ENCODE measurements around the gene AGMO.

The AGMO gene

GRCh38 chr7:15378494-15379145, 183.2 kb downstream of the AGMO start:
- Mint-ChIP-seq H3K27ac (no peak overlapping the region), H3K4me1 (no peaks in the 10 kb centered on the region)
- ATAC-seq, result no peak

GRCh38 chr7:15376600-15376999, 185.2 kb downstream of the AGMO start:
- ATAC-seq, result no peak
- Mint-ChIP-seq H3K9me3 (peaks cover 16 to 17% of the 10 kb centered on the region in 2 donors), H3K27ac (no peak overlapping the region), H3K4me3 (no peak overlapping the region), H3K27me3 (no peaks in the 10 kb centered on the region), H3K4me1 (no peaks in the 10 kb centered on the region)
- DNase-seq, result no peak

More at GRCh38 chr7:15378494-15379145, 183.2 kb downstream of the AGMO start:
- no peak for DNase-seq
- peaks cover 16 to 17% of the 10 kb centered on the region in 2 donors for H3K9me3 Mint-ChIP-seq
- H3K27me3 Mint-ChIP-seq, result no peaks in the 10 kb centered on the region
- H3K4me3 Mint-ChIP-seq, result no peak overlapping the region

GRCh38 chr7:15370441-15370840, 191.4 kb downstream of the AGMO start:
- H3K27ac Mint-ChIP-seq, result no peak overlapping the region
- ATAC-seq (no peak), DNase-seq (no peak)
- H3K9me3 Mint-ChIP-seq, result peaks cover 8 to 13% of the 10 kb centered on the region in 2 donors
- no peaks in the 10 kb centered on the region for H3K4me1 Mint-ChIP-seq
- no peak overlapping the region for H3K4me3 Mint-ChIP-seq
- no peaks in the 10 kb centered on the region for H3K27me3 Mint-ChIP-seq

DNA sequence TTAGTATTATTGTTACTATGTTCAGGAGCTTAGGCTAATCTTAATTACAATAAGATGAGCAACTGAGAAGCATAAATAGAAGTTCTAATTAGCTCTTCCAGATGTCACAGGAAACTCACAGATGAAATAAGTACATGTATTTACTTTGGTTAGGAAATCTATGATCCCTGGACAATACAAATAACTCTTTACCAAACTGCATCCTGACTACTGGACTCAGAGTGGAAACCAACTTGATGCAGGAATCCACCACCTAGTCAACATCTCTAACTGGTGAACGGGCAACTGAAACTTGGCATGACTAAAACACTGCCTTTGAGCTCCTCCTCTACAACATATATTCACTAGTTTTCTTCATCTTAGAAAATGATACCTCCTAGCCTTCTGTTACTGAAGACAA, 193.2 kb downstream of the AGMO start:
- Mint-ChIP-seq H3K4me1 (no peaks in the 10 kb centered on the region), H3K27me3 (no peaks in the 10 kb centered on the region), H3K27ac (no peak overlapping the region), H3K4me3 (no peak overlapping the region), H3K9me3 (peaks cover 8 to 13% of the 10 kb centered on the region in 2 donors)
- ATAC-seq, result no peak
- no peak for DNase-seq

- Mint-ChIP-seq H3K4me3 (no peak overlapping the region), H3K4me1 (no peaks in the 10 kb centered on the region), H3K27me3 (no peaks in the 10 kb centered on the region), H3K27ac (no peak overlapping the region), H3K9me3 (peaks cover 8 to 13% of the 10 kb centered on the region in 2 donors)
- DNase-seq, result no peak
- no peak for ATAC-seq
Measured at GRCh38 chr7:15367897-15368296, 193.9 kb downstream of the AGMO start.

DNA sequence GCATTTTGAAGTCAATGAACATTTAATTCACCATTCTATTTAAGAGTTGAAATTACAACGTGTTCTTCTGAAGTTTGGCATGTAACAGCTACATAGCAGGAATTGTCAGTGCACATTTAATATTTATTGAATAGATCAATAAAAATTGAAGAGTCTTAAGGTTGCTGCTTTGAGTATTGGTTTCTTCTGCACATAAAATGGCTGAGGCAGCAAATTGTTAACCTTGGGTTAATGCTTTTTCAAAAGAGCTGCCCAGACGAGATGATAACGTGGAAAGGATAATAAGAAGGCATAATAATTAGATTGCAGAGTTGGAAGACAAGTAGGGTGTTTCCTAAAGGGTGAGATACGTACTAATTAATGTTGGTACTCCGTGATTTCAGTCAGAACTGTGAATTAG, 203.7 kb downstream of the AGMO start:
- Mint-ChIP-seq H3K27me3 (no peaks in the 10 kb centered on the region), H3K4me3 (no peak overlapping the region), H3K9me3 (no peaks in the 10 kb centered on the region), H3K4me1 (no peaks in the 10 kb centered on the region), H3K27ac (no peak overlapping the region)
- DNase-seq, result no peak
- ATAC-seq, result no peak

GRCh38 chr7:15352421-15353206, 209.2 kb downstream of the AGMO start:
- no peaks in the 10 kb centered on the region for H3K9me3 Mint-ChIP-seq

GRCh38 chr7:15345216-15345615, 216.6 kb downstream of the AGMO start:
- H3K4me1 Mint-ChIP-seq, result no peaks in the 10 kb centered on the region
- no peak overlapping the region for H3K27ac Mint-ChIP-seq
- H3K9me3 Mint-ChIP-seq, result peaks cover 0 to 3% of the 10 kb centered on the region in 2 donors
- H3K4me3 Mint-ChIP-seq, result no peak overlapping the region
- no peak for DNase-seq
- no peak for ATAC-seq
- H3K27me3 Mint-ChIP-seq, result no peaks in the 10 kb centered on the region

More at GRCh38 chr7:15352421-15353206, 209.2 kb downstream of the AGMO start:
- no peak overlapping the region for H3K4me3 Mint-ChIP-seq
- H3K27me3 Mint-ChIP-seq, result no peaks in the 10 kb centered on the region
- no peak overlapping the region for H3K27ac Mint-ChIP-seq
- no peaks in the 10 kb centered on the region for H3K4me1 Mint-ChIP-seq
- DNase-seq (no peak), ATAC-seq (no peak)

DNA sequence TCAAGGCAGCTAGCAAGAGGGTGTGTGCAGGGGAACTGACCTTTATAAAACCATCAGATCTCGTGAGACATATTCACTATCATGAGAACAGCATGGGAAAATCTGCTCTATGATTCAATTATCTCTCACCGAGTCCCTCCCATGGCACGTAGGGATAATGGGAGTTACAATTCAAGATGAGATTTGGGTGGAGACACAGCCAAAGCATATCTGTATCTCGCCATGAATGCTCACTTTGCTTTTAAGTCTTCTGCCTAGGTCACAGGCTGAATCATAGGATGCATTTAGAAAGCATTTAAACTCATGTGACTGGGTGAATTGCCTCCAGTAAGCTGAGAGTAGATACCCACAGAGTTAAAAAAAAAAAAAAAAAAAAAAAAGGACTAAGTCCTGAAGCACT, 220.0 kb downstream of the AGMO start:
- no peak for ATAC-seq
- no peaks in the 10 kb centered on the region for H3K4me1 Mint-ChIP-seq
- DNase-seq, result no peak
- H3K27ac Mint-ChIP-seq, result no peak overlapping the region
- H3K9me3 Mint-ChIP-seq, result peaks cover 0 to 3% of the 10 kb centered on the region in 2 donors
- no peaks in the 10 kb centered on the region for H3K27me3 Mint-ChIP-seq
- no peak overlapping the region for H3K4me3 Mint-ChIP-seq

DNA sequence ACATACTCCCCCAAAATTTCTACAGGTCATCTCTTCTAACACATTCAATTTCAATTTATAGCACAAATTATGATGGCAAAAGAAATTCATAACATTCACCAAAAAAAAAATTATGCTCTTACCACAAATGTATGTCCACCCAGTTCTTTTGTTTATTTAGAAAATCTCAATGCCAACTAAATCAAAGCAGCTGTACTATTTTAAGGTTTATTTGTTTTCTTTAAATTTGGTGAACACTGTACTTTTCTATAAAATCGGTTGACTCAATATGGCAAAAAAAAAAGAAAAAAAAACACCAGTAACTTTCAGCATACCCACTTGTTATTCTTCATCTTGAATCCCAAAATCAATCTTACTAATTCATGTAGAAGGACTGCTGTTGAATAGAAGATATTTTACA, 225.7 kb downstream of the AGMO start:
- Mint-ChIP-seq H3K4me1 (no peaks in the 10 kb centered on the region), H3K27me3 (no peaks in the 10 kb centered on the region)

DNA sequence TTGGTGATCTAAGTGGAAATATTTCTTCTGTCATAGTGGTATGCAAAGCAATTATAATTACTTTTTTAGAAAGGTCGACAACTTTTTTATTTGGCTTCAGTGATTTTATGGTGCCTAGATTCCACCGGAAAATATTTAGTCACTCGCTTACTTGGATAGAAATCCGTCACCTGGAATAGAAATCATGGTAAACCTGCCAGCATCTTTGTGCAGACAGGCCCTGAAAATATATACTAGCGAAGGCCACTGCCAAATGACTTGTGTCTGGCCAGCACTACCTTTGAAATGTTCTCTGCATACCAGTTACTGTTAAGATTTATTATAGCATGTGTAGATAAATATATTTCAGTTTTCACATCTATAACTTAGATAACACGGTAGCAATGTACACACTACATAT, 226.4 kb downstream of the AGMO start:
- Mint-ChIP-seq H3K27ac (no peak overlapping the region), H3K27me3 (no peaks in the 10 kb centered on the region), H3K4me3 (no peak overlapping the region), H3K4me1 (no peaks in the 10 kb centered on the region), H3K9me3 (no peaks in the 10 kb centered on the region)
- DNase-seq (no peak), ATAC-seq (no peak)

More for the DNA sequence above, 225.7 kb downstream of the AGMO start:
- ATAC-seq (no peak), DNase-seq (no peak)
- H3K4me3 Mint-ChIP-seq, result no peak overlapping the region
- no peaks in the 10 kb centered on the region for H3K9me3 Mint-ChIP-seq
- no peak overlapping the region for H3K27ac Mint-ChIP-seq

DNA sequence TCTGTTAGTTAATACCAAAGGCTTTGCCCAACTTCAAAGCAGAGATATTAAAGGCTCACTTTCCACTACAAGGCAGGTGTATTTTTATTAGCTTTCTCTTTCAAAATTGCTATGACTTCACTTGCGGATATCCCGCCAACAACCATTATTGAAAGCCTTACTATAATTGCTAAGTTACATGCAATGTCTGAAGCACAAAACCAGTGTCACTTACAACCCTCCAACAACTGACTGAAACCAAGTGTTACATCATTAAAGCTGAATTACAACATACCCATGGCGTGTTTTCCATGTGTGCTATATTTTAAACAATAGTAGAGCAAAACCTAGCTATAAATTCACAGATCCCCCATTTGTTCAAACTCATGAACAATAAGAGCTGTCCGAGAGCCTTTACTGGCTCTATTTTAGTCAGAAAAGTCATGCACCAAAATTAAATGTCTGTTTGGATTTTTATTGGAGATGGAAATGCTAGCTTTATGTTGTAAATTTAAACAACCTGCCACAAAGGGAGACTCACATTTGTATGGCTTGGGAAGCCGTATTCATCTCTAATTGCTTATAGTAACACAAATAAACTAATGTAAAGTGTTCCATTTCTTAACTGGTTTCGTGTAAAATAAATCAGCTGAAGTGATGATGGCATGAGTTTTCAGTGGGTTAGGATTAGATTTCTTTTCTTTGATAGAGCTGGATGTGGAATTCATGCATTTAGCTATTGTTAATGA, 227.1 kb downstream of the AGMO start:
- Mint-ChIP-seq H3K27ac (no peak overlapping the region), H3K9me3 (no peaks in the 10 kb centered on the region), H3K27me3 (no peaks in the 10 kb centered on the region), H3K4me1 (no peaks in the 10 kb centered on the region), H3K4me3 (no peak overlapping the region)
- DNase-seq (no peak), ATAC-seq (no peak)

DNA sequence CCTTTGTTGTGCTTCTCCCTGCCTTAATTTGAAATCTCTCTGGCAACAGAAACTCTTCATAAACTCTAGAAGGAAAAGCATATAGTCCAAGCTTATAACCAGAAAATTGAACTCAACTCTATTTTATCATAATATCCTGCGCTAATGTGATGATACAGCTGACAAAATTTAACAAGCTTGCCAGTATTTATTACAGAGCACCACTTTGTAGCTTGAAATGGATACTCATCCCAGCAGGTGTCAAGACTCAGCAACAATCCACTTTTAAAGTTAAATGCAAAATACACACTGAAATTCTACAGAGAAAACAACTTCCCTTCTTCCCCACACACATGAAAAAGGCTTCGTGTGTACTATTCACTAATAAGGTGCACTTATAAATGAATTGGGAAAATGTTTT, 228.9 kb downstream of the AGMO start:
- H3K27me3 Mint-ChIP-seq, result no peaks in the 10 kb centered on the region
- H3K9me3 Mint-ChIP-seq, result no peaks in the 10 kb centered on the region
- H3K4me3 Mint-ChIP-seq, result no peak overlapping the region
- no peak overlapping the region for H3K27ac Mint-ChIP-seq
- ATAC-seq (no peak), DNase-seq (no peak)
- H3K4me1 Mint-ChIP-seq, result no peaks in the 10 kb centered on the region

- H3K4me1 Mint-ChIP-seq, result no peaks in the 10 kb centered on the region
- no peak overlapping the region for H3K4me3 Mint-ChIP-seq
- H3K9me3 Mint-ChIP-seq, result peaks cover 0 to 4% of the 10 kb centered on the region in 2 donors
- no peak overlapping the region for H3K27ac Mint-ChIP-seq
- no peaks in the 10 kb centered on the region for H3K27me3 Mint-ChIP-seq
- ATAC-seq (no peak), DNase-seq (no peak)
Measured at GRCh38 chr7:15330943-15331342, 230.9 kb downstream of the AGMO start.

- ATAC-seq, result no peak
- Mint-ChIP-seq H3K4me1 (no peaks in the 10 kb centered on the region), H3K27me3 (no peaks in the 10 kb centered on the region), H3K9me3 (peaks cover 0 to 4% of the 10 kb centered on the region in 2 donors), H3K4me3 (no peak overlapping the region), H3K27ac (no peak overlapping the region)
- no peak for DNase-seq
Measured at GRCh38 chr7:15327001-15327400, 234.8 kb downstream of the AGMO start.

Data from stimulated activated naive CD8-positive, alpha-beta T cell treated with anti-CD3 and anti-CD28 coated beads, Interleukin-15, amount 100 ng/mL, for 72 hours (primary cell).